HG03575 (cell line): ENCODE data around the gene CD55.

Experiments used
- ATAC-seq: cut with Tn5 transposase; IDR thresholded peaks from one replicate; pipeline ENCODE4 v1.9.1; 2021; ENCODE audit not compliant: unreplicated experiment, insufficient number of reproducible peaks, low FRiP score; ENCODE audit errors: extremely low read depth

The CD55 gene

GRCh38 chr1:207349979-207350378 lies 28.5 kb downstream of the CD55 start:
- no peak for ATAC-seq

- no peak for ATAC-seq
Measured at GRCh38 chr1:207352554-207352953, 31.1 kb downstream of the CD55 start.

GRCh38 chr1:207355060-207355459 lies 33.6 kb downstream of the CD55 start:
- ATAC-seq: no peak

GRCh38 chr1:207355513-207356295 lies 34.2 kb downstream of the CD55 start:
- ATAC-seq: no peak

GRCh38 chr1:207361029-207361428 lies 39.6 kb downstream of the CD55 start:
- no peak for ATAC-seq

GRCh38 chr1:207361889-207362288 lies 40.4 kb downstream of the CD55 start:
- no peak for ATAC-seq

GRCh38 chr1:207362962-207363860 lies 41.7 kb downstream of the CD55 start:
- ATAC-seq: no peak

- ATAC-seq: no peak
Measured at GRCh38 chr1:207363871-207364270, 42.4 kb downstream of the CD55 start.

GRCh38 chr1:207364614-207365013 lies 43.1 kb downstream of the CD55 start:
- no peak for ATAC-seq

GRCh38 chr1:207365063-207365462 lies 43.6 kb downstream of the CD55 start:
- ATAC-seq: no peak

- ATAC-seq: no peak
Measured at GRCh38 chr1:207366022-207366421, 44.5 kb downstream of the CD55 start.

- no peak for ATAC-seq
Measured at GRCh38 chr1:207388721-207389120, 67.2 kb downstream of the CD55 start.

- ATAC-seq: no peak
Measured at GRCh38 chr1:207389728-207390464, 68.4 kb downstream of the CD55 start.

- no peak for ATAC-seq
Measured at GRCh38 chr1:207393610-207394009, 72.1 kb downstream of the CD55 start.

GRCh38 chr1:207396168-207396746 lies 74.8 kb downstream of the CD55 start:
- no peak for ATAC-seq

- no peak for ATAC-seq
Measured at GRCh38 chr1:207397525-207397926, 76.0 kb downstream of the CD55 start.

GRCh38 chr1:207398986-207399385 lies 77.5 kb downstream of the CD55 start:
- no peak for ATAC-seq

- ATAC-seq: no peak
Measured at GRCh38 chr1:207401578-207401977, 80.1 kb downstream of the CD55 start.

GRCh38 chr1:207402744-207403143 lies 81.3 kb downstream of the CD55 start:
- no peak for ATAC-seq
